Stimulated activated CD4-positive, alpha-beta T cell treated with anti-CD3 and anti-CD28 coated beads, Interleukin-4, amount 100 ng/mL, for 1 hour (primary cell): Measurements from ENCODE around the gene OTUD5.
A peak's percentile ranks its signal among the peaks of the same experiment; 100 is the strongest.
"Not testable (repeated sequence)": the region's sequence is repeated elsewhere in the genome, so short reads cannot be mapped to it uniquely, and the experiment has no call there.

Source experiments
- DNase-seq: peaks from one replicate; pipeline ENCODE4 v3.0.0-alpha.2; 2020

OTUD5 gene

DNA sequence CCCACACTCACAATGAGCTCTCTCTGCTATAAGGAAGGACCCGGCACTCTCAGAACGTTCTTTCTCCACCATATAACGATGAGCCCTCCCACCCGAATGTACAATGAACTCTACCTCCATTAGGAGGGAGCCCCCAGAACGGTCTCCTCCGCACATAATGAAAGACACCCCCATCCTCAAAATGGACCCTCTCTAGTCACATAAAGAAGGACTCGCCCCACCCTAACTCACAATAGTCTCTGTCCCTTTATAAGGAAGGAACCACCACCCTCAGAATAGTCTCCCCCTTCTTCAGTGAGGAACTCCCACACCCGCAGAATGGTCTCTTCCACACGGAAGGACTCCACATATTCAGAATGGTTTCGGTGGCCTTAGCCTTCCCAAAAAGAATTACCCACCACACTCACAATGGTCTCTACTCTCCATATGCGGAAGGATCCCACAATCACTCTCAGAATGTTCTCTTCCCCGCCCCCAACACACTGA lies 46.4 kb downstream of the OTUD5 start:
- no peak for DNase-seq

DNA sequence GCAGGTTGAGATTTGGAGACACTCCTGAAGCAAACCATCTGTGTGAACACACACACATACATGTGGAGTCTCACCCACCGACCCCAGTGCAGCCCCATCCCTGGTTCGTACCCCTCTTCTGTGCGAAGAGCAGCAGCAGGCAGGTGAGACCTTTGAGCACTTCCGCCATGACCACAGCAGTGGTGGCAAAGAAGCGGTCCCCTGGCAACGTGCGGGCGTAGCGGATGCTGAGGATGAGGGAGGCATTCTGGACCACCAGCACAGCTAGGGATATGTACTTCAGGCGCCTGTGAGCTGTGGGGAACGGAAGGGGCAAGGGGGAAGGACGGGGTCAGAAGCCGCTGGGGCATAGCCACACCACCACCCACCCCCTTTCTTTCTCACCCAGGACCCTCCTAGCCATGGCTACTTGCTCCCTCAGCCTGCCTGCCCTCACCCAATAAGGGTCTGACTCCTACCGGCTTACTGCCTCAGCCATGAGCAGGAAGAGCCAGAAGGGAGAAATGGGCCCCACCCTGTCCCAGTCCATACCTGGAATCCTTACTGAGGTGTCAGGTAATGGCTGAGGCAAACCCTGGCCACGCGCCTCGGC lies 47.6 kb downstream of the OTUD5 start:
- DNase-seq = no peak

DNA sequence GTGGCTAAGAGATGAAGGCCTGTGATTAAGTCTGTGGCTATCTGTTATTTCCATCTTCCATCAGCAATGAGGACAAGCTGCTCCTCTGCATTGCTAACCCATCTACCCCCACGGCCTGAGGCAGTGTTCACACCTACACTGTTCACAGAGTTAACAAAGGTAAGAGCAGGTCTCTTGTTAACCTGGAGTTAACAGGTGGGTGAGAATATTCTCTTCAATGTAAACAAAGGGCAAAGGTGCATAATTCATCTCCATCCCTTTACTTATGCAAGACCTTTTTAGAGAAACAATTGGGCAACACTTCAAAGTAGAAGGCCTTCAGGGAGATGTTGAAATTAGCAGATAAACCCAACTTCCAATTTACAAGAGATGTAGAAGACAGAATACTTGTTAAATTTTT lies 48.8 kb downstream of the OTUD5 start:
- no peak for DNase-seq

DNA sequence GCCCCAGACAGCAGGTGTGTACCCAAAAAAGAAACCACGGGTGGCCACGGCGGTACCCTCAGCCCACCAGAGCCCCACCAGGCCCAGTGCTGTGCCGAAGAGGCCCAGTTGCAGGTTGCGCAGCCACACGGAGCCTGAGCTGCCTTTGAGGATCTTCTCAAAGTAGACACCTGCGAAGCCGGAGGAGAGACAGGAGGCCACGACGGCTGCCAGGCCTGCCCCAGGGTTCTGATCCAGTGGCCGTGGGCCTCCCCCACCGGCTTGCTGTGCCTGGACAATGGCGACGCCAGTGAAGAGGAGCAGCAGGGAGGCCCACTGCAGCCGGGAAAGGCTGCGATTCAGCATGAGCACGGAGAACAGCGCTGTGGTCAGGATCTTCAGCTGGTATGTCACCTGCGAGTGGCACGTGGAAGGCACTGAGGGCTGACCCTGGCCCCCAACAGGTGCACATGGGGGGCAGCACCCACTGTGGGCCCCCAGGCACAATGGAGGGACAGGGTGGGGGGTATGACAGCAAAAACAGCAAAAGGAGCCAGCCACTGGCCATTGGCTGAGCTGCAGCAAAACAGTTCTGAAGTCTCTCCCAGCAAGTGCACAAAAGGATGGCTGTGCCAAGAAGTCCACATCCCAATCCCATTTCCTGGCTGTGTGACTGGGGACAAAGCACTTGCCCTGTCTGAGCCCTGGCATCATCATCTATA lies 52.2 kb downstream of the OTUD5 start:
- no peak for DNase-seq

DNA sequence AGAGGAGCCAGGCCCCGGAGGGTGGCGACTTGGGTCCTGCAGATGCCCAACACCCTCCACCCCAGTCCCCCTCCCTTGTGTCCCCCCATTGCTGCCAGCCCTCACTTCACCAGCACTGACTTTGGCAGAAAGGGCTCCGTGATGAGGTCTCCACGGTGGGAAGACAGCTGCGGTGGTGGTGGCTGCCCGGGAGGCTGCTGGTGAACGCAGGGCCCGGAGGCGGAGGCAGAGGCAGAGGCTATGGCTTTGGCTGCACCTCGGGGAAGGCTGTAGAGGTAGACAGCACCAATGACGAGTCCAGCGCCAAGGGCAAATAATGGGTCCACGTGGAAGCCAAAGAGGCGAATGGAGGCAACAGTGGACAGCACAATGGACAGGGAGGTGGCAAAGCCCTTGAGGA lies 52.8 kb downstream of the OTUD5 start:
- no peak for DNase-seq

DNA sequence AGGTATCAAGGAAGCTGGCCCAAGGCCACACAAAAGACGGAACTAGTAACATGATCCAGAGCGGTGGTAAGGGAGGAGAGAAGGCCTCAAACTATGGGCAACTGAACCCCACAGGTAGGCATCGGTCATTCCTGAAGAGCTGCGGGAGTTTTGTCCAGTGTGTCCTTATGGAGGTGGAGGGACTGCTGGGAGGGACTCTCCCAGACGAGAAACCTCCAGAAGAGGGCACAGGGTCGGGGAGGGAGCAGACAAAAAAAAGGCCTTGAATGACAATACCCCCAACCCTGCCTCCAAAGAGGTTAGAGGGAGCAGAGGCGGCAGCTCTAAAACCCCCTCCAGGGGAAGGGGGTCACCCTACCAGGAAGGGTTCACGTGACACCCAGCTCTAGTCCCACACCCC lies 53.2 kb downstream of the OTUD5 start:
- no peak for DNase-seq

- no peak for DNase-seq
Observed at GRCh38 chrX:48903290-48903689, 54.1 kb downstream of the OTUD5 start.

DNA sequence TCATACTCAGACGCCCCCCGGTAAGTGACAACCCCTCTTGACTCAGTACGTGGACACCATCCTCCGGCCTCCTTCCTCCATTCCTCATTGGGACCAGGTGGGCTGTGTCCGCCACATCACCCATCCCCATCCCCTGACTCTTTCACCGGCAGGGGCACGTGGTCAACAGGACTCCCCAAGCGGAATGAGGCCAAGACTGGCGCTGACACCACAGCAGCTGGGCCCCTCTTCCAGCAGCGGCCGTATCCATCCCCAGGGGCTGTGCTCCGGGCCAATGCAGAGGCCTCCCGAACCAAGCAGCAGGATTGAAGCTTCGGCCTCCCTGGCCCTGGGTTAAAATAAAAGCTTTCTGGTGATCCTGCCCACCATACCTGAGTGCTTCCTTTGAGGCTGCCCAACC lies 54.6 kb downstream of the OTUD5 start:
- DNase-seq = no peak

- no peak for DNase-seq
Observed at GRCh38 chrX:48902135-48902534, 55.3 kb downstream of the OTUD5 start.

GRCh38 chrX:48901069-48901468 lies 56.3 kb downstream of the OTUD5 start:
- no peak for DNase-seq

DNA sequence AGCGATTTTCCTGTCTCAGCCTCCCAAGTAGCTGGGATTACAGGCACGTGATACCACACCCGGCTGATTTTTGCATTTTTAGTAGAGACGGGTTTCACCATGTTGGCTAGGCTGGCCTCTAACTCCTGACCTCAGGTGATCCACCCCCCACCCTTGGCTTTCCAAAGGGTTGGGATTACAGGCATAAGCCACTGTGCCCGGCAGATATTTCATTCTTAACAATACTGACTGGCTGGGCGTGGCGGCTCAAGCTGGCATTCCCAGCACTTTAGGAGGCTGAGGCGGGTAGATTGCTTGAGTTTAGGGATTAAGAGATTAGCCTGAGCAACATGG lies 58.4 kb downstream of the OTUD5 start:
- DNase-seq = no peak

DNA sequence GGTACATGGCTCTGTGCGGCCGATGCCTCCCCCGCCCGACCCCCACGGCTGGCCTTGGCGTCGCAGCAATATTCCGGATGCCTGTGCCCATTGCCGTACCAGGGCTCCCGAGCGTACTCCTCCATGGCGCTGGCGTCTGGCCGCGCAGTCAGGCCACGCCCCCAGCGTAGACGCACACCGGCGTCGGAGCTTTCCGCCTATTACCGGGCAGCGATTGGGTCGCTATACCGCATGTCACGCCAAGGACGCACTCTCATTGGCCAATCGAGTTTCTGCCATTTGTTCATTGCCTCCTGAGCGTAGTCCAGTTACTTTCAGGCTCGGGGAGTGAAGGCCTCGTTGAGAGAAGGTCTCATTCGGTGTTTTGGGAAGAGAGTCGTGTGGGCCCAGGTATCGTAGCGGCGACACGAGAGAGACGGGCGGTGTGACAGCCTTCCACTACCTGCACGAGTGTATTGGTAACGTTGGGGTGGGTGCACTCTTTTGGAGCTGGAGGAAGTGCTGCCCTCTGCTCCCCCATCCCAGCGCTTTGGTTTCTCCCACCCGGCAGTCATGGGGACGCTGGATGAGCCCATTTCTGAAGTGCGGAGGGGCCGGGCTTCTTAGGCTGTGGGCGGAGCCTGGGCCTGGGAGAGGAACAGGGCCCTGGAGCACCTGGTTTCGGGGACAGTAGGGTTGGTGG lies 59.6 kb downstream of the OTUD5 start, which contains the start of the genes PQBP1 and TIMM17B:
Gene PQBP1 (plus strand): TSS at position 306 of the 682 bp plus-strand sequence. CDS start 580 bp downstream, outside the sequence.
Gene TIMM17B (minus strand): TSS at position 144 of the 682 bp plus-strand sequence. CDS start 19 bp downstream, at position 125.
- peak; percentile 83 for DNase-seq

- peak; percentile 59 for DNase-seq
Observed at GRCh38 chrX:48897157-48897624, 60.2 kb downstream of the OTUD5 start.

- no peak for DNase-seq
Observed at GRCh38 chrX:48896611-48897011, 60.8 kb downstream of the OTUD5 start.

DNA sequence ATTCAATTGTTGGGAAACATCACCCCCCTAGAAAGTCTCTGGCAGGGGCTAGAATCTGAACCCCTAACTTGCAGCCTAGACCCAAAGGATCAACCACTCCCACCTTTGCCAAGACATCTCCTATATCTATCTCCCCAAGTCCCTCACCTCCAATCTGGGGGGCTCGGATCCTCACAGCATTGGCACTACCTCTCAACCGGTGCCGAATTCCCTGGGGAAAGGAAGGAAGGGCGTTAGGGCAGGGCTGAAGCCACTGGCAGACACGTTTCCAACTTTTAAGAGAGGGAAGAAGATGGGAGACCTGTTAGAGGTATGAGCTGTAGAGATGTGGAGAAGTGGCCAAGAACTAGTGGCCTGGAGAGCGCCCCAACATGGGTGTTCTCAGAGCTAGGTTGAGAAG lies 62.5 kb downstream of the OTUD5 start:
- DNase-seq = no peak

DNA sequence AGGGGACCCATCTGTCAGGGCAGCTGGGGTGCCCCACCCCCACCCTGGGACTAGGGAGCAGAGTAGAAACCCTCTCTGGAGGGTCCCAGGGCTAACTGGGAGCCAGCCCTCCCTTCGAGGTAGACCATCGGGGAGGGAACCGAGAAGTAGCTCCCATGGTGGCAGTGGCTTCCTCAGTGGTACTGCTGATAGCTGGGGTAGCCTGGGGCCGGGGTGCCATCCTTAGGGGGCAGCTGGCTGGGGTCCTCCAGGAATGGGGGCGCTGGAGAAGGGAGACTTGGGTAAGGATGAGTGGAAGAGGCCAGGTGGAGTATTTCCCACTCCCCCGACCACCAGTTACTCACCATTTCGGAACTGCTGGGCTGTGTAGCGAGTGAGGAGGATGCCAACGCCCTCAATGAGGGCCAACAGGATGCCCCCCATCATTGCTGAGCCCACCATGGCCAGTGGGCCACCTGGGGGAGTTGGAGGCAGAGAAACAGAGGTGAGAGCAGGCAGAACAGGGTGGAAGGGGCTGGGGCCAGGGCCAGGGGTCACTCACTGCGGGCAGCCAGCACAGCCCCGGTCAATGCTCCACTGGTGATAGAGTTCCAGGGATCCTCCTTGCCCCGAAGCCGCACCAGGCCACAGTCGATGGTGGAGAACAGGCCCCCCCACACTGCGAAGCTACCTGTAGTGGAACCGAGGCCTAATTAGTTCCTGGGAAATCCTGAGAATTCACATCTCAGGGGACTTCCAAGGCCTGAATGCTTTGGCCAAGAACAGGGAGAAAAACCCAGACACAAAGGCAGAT lies 63.7 kb downstream of the OTUD5 start:
- DNase-seq = no peak

DNA sequence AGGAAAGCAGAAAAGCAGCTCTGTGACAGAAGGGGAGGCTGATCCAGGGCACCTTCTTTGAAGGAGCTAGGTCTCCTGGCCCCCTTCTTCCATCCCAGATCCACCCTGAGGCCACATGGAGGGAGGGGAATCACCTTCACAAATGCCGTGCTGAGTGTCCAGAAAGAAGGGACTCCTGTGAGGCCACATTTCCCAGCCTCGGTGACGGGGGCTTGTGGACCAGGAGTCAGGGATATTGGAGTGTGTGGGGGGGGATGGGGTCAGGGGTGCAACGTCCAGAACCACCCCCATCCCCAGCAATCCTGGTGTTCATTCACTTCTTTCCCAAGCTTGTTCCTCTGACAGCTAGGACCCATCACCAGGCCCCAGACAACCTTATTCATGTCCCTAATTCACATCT lies 64.5 kb downstream of the OTUD5 start:
- no peak for DNase-seq

DNA sequence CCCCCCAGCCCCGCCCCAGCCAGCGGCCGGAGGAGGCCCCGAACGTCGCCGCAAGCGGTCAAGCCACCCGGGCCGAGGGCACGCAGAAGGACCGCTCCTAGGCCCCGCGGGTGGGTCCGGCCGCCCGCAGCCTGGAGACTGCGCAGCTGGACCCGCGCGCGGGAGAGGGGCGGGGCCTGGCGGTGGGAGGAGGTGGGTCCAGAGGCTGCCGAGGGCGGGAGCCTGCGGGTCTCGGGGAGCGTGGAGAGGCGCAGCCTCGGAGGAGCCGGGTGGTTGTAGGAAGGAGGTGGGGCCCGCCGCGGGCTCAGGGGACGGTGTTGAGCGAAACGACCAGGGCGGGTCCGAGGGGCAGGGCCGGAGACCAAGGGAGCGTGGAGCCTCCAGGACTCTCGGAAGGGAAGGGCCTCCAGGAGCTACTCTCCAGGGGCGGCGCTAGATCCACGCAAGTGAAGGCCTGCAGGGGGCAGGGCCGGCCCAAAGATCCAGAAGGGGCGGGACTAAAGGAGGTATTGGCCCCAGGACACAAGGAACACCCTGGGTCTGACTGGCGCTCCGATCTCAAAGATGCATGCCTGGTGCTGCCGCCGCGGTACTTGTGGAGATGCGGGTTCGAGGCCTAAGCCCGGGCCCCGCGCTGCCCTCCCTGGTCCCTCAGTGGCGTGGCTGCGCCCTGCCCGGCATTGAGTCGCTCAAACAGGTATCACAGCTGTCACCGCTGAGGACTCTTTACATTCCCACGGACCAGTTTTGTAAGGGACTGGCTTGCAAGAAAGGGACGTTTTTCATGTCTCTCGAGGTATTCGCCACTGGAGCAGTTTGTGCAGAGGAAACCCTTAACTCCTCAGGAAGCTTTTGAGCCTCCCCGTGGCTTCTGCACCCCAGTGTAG lies 65.8 kb downstream of the OTUD5 start:
- peak; percentile 73 for DNase-seq

DNA sequence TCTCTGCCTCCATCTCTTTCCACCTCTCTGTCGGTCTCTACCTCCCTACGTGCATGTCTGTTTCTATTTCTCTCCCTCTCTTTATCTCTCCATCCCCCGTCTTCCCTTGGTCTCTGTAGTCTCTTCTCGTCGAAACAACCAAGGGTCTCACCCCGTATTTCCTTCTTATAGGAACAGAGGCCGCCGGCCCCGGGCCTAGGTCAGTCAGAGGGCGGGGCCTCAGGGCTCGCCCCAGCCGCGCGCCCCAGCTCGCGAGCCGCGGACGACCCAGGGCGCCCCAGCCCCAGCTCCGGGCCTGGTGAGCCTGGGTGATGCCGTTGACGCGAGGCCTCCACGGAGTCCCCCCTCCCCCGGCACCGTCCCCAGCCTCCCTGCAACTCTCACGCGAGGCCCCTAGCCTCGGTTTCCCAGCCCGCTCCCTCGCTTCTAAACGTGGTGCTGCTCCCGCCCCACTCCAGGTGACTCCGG lies 66.4 kb downstream of the OTUD5 start:
- DNase-seq = no peak

DNA sequence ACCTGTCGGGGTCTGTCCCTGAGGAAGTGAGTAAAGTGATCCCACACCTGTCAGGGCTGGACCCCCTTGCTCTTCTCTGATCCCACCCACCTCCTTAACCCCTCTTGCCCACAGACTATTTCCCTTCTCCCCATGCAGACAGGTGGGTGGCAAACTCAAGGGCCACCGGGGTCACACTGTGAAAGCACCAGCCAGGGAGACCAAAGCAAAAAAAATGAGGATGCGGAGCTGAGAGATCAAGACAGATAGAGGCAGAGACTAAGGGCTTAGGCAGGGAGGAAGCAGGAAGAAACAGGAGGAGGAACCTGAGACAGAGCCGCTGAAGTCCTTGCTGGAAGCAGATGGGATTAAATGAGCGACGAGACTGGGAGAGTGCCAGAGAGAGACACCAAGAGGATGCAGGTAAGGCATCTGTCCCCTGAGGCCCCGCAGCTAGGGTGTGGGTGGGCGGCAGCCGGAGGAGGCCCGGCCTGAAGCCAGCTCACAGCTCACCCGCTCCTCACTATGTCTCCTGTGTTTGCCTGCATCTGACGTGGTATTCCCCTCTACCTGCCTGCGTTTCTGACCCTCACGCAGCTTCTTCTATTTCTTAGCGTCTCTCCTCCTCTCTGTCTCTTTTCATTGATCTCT lies 67.0 kb downstream of the OTUD5 start:
- DNase-seq = peak; percentile 26

DNA sequence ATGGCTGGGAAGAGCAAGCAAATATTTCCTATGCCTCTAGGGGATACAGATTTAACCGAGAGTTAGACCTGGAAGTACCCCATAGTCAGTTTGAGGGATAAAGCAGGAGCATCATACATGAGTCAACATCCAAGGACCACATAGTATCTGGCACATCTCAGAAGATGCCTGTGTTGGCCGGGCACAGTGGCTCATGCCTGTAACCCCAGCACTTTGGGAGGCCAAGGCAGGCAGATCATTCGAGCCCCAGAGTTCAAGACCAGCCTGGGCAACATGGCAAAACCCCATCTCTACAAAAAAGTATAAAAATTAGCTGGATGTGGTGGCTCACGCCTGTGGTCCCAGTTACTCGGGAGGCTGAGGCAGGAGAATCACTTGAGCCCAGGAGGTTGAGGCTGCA lies 70.8 kb downstream of the OTUD5 start:
- not testable (repeated sequence) for DNase-seq
